Lower lobe of right lung (tissue), 2 donors: Measurements from ENCODE around the gene ZNRF1. TPM values are rescaled to one million over a fixed set of nuclear protein-coding genes. Genes with fewer than 3 reads are reported as not detected.
A peak's percentile ranks its signal among the peaks of the same experiment; 100 is the strongest.

Experiments
- ATAC-seq, 2 donors: fragments of 200-7000 bp; cut with Tn5 transposase; one replicate each; pipeline ENCODE4 v1.9.1; 2020 to 2022; ENCODE audit warnings: mild to moderate bottlenecking in 2 of 2, moderate library complexity in 2 of 2
- DNase-seq: peaks from one replicate; pipeline ENCODE4 v3.0.0-alpha.2; 2020
- H3K27ac ChIP-seq: fragments of 200-600 bp; one replicate; pipeline ENCODE4 v1.8.0; 2022
- H3K27me3 ChIP-seq: fragments of 200-600 bp; one replicate; pipeline ENCODE4 v1.8.0; 2022; ENCODE audit warnings: low read depth
- H3K36me3 ChIP-seq: fragments of 200-600 bp; one replicate; pipeline ENCODE4 v1.8.0; 2022; ENCODE audit warnings: mild to moderate bottlenecking
- H3K4me1 ChIP-seq: fragments of 200-600 bp; one replicate; pipeline ENCODE4 v1.8.0; 2022
- H3K4me3 ChIP-seq: fragments of 200-600 bp; one replicate; pipeline ENCODE4 v1.8.0; 2022; ENCODE audit warnings: mild to moderate bottlenecking
- H3K9me3 ChIP-seq: fragments of 200-600 bp; one replicate; pipeline ENCODE4 v1.8.0; 2022
- CTCF ChIP-seq: fragments of 200-600 bp; IDR thresholded peaks from one replicate; pipeline ENCODE4 v1.8.0; 2022; ENCODE audit warnings: antibody characterized with exemption, mild to moderate bottlenecking
- intact Hi-C: fragments of 100-400 bp; cut with DNase I; formaldehyde crosslinking; loops from one replicate; pipeline ENCODE4 v1.11.0; 2022
- total RNA-seq: library from RNA; stranded (reverse); fragmentation: NEBNext Ultra II Directional; extraction: Animal tissue kit (Norgen Biotek cat#: 25700); gene quantifications from one replicate; pipeline ENCODE4 v1.2.1, GENCODE V29; 2021
- donor health status: DM: no; HTN: yes; CAD: no; lungs with severe emphysema.

ZNRF1 gene
- total RNA-seq, 1 donor from 2014 or later: 23.5 TPM

GRCh38 chr16:75103994-75104393 lies 105.2 kb downstream of the ZNRF1 start:
- no peak for ATAC-seq
- no peaks in the 10 kb centered on the region for H3K9me3 ChIP-seq
- H3K27ac ChIP-seq: no peak overlapping the region
- H3K27me3 ChIP-seq: no peaks in the 10 kb centered on the region
- no peaks in the 10 kb centered on the region for H3K36me3 ChIP-seq
- TF ChIP-seq CTCF: no peak
- H3K4me1 ChIP-seq: peaks cover 60% of the 10 kb centered on the region
- DNase-seq: no peak
- H3K4me3 ChIP-seq: no peak overlapping the region
- intact Hi-C loops: no loop called here

GRCh38 chr16:75104836-75105235 lies 106.0 kb downstream of the ZNRF1 start:
- no peaks in the 10 kb centered on the region for H3K36me3 ChIP-seq
- intact Hi-C loops: no loop called here
- ATAC-seq: no peak
- H3K9me3 ChIP-seq: no peaks in the 10 kb centered on the region
- no peak for DNase-seq
- H3K4me1 ChIP-seq: peaks cover 60% of the 10 kb centered on the region
- no peak overlapping the region for H3K4me3 ChIP-seq
- H3K27ac ChIP-seq: peak overlapping the region; percentile 84
- TF ChIP-seq CTCF: no peak
- no peaks in the 10 kb centered on the region for H3K27me3 ChIP-seq

GRCh38 chr16:75105306-75106061 lies 106.7 kb downstream of the ZNRF1 start:
- ATAC-seq (peak; percentile 18 to 70), DNase-seq (peak; percentile 76)
- Histone ChIP-seq H3K36me3 (no peaks in the 10 kb centered on the region), H3K27ac (peak overlapping the region; percentile 84), H3K4me1 (peaks cover 60% of the 10 kb centered on the region), H3K9me3 (no peaks in the 10 kb centered on the region), H3K4me3 (no peak overlapping the region), H3K27me3 (no peaks in the 10 kb centered on the region)
- intact Hi-C loops: no loop called here
- TF ChIP-seq CTCF: no peak

GRCh38 chr16:75106351-75107274 lies 107.8 kb downstream of the ZNRF1 start:
- no peak for TF ChIP-seq CTCF
- intact Hi-C loops: no loop called here
- Histone ChIP-seq H3K9me3 (no peaks in the 10 kb centered on the region), H3K27ac (peak overlapping the region; percentile 84), H3K27me3 (no peaks in the 10 kb centered on the region), H3K4me3 (no peak overlapping the region), H3K4me1 (peaks cover 69% of the 10 kb centered on the region), H3K36me3 (no peaks in the 10 kb centered on the region)
- DNase-seq (no peak), ATAC-seq (no peak)

GRCh38 chr16:75107505-75107904 lies 108.7 kb downstream of the ZNRF1 start:
- H3K27me3 ChIP-seq: no peaks in the 10 kb centered on the region
- peak overlapping the region; percentile 46 for H3K27ac ChIP-seq
- no peak for TF ChIP-seq CTCF
- H3K4me1 ChIP-seq: peaks cover 78% of the 10 kb centered on the region
- DNase-seq (no peak), ATAC-seq (no peak)
- H3K36me3 ChIP-seq: no peaks in the 10 kb centered on the region
- H3K9me3 ChIP-seq: no peaks in the 10 kb centered on the region
- no peak overlapping the region for H3K4me3 ChIP-seq
- intact Hi-C loops: no loop called here
